DMS153 (cell line): ENCODE data around the gene P2RX1.

Experiments
- DNase-seq: peaks from one replicate; lab custom pipeline; 2025; lab: John Stamatoyannopoulos, UW

P2RX1 gene

DNA sequence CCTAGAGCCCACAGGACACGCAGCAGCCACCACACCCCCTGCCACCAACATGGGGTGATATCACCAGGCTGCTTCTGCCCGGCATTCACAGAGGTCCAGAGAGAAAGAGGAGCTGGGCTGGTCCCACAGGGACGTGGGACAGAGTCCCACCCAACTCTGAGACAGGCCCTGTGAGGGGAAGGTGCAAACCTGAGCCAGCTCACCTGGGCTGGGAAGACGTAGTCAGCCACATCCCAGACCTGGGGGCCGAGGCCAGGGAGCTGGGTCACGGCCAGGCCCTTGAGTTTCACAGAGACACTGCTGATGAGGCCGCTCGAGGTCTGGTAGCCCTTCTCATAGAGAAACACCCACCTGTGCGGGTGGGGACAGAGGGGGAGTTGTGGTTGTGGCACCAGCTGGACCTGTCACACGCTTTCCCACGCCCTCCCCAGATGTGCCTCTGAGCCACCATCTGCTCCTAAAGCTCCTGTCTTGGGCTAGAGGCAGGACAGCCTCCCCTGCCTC is 11.2 kb downstream of the P2RX1 start:
- DNase-seq, result no peak

DNA sequence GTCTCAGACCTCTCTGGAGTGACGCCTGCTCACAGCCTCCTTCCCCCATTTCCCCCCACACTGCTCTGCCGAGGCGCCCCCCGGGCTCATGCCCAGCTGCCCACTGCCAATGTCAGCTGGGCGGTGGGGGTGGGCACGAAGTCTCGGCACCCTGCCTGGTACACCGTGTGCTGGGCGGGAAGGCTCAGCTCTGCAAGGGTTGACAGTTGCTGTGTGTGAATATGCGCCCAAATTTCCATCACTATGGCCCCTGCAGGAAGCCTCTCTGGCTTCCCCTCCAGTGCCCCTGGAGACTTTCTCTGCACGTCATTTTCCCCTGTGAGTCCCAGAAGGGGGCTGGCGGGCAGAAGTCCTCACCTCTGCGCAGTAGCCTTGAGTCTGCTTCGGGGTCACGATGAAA is 11.8 kb downstream of the P2RX1 start:
- no peak for DNase-seq

- DNase-seq, result no peak
Measured at GRCh38 chr17:3903881-3904290, 12.4 kb downstream of the P2RX1 start.

DNA sequence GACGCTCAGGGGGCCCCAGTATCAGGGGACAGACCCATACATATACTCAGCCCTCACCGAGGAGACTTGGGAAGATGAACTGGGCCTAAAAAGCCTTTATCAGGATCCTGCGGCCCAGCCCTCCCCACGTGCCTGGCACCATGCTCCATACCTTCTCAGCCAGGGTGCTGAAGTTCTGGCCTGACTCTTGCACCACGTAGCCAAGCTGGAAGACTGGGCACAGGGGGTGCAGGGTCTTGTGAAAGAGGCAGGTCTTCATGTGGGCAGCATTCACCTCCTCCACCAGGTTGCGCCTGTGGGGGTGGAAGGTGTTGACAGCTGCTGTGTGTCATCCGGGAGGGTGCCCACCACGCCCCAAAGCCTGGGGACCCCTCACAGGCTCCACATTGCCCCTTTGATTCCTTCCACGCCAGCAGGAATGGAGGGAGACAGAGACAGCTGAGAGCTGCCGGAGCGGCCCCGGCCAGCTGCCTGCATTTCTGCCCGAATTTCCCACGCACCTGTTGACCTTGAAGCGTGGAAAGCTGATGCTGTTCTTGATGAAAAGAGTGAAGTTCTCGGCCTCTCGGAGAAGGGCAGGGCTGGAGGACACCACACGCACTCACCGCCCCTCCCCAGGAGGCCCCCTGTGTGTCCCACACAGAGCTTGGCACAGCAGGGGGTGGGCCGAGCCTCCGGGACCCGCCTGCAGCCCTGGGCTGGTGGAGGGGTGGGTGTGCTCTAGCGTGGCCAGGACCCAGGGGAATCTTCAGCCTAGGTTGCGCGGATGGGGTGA is 13.0 kb downstream of the P2RX1 start:
- DNase-seq, result no peak

DNA sequence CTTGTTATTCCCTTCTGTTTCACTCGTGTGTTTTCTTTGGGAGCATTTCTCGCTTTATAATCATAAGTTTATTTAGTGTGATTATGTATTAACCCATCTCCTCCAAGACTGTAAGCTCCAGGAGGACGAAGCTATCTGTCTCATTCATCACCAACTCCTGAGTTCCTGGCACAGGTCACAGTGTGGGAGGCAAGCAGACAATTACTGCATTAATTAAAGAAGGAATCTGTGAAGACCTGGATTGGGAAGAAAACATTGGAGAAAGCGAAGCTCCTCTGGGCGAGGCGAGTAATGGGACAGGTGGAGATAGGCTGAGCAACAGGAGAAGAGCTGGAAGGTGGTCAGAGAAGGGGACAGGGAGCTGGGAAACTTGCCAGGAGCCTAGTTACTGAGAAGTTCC is 15.6 kb downstream of the P2RX1 start:
- no peak for DNase-seq

- no peak for DNase-seq
Measured at GRCh38 chr17:3897731-3898130, 18.5 kb downstream of the P2RX1 start.

- no peak for DNase-seq
Measured at GRCh38 chr17:3896968-3897235, 19.4 kb downstream of the P2RX1 start.

DNA sequence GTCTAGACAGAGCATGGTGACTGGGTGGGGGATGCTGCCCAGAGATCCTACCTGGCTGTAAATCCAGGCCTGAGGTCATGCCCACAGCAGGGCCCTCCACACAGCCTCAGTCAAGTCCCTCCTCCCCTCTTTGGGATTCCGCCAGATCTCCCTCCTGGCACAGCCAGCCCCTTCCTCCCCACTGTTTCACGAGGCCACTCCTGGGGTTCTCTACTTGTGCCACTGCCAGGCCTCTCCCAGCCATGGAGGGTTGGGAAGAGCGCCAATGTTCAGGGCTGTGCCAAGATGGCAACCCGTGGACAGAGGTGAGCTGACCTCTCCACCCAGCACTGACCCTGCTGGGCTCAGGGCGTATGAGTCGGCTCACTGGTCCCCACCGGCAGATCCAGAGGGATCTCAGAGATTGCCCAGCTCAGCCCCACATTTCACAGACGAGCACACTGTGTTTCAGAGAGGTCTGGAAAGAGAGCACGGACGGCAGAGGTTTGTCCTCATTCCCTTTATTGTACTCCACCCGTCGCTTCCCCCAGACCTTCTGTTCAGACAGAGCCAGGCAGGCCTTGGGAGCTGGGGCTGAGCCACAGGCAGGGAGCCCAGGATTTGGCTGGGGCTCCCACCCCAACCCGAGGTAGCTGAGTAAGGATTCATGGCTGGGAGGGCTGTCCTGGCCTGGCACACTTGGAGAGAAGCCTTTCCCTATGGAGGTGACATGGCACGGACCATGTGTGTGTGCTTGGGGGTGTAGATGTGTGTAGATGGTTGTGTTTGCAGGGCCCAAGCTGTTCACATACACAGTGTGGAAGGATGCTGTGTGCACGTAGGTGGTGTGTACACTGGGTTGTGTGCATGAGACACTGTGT is 19.9 kb downstream of the P2RX1 start:
- no peak for DNase-seq

DNA sequence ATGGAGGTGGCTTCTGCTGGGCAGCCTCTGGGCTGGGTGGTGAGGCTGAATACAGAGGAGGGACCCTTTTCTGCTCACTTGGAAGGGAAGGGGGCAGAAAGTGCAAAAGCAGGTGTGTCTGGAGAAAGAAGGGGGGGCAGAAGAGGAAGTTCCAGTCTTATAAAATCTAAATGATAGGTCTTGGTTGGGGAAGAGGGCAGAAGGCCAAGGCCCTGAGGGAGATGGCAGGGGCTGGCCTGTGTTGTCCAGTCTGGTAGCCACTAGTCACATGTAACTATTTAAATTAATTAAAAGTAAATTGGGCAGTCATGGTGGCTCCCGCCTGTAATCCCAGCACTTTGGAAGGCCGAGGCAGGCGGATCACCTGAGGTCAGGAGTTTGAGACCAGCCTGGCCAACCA is 20.9 kb downstream of the P2RX1 start:
- DNase-seq, result no peak

DNA sequence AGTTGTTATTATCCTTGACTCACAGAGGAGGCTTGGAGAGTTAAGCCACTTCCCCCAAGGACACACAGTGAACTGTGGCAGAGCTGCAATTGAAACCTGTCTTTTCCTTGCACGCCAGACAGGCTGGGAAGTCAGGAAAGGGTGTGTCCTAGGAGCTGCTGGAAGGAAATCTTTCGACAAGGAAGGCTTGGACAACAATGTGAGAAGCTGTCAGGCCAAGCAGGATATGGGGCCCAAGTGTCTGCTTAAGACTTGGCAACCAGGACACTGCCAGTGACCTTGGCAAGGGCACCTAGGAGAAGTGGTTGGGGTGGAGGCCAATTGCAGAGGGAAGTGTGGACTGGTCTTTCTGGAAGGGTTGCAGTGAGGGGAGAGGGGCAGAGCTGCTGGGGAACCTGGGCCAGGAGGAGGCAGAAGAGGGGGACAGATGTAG is 21.3 kb downstream of the P2RX1 start:
- no peak for DNase-seq

DNA sequence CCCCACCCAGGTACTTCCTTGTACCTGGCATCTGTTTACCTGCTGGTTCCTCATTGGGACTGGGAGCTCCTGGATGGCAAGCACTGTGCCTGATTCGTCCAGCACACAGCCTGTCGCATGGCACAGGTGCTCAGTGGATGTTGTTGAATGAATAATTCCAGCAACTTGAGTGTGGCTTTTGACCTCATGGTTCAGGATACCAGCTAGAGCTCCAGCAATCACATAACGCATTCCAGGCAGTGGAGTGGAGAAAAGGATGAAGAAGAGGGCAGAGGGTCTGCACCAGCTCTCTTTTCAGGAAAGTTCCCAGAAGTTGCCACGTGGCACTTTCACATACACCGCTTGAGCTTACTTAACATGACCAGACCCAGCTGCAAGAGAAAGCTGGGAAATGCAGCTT is 22.1 kb downstream of the P2RX1 start:
- no peak for DNase-seq

- DNase-seq, result no peak
Measured at GRCh38 chr17:3893720-3894116, 22.5 kb downstream of the P2RX1 start.

DNA sequence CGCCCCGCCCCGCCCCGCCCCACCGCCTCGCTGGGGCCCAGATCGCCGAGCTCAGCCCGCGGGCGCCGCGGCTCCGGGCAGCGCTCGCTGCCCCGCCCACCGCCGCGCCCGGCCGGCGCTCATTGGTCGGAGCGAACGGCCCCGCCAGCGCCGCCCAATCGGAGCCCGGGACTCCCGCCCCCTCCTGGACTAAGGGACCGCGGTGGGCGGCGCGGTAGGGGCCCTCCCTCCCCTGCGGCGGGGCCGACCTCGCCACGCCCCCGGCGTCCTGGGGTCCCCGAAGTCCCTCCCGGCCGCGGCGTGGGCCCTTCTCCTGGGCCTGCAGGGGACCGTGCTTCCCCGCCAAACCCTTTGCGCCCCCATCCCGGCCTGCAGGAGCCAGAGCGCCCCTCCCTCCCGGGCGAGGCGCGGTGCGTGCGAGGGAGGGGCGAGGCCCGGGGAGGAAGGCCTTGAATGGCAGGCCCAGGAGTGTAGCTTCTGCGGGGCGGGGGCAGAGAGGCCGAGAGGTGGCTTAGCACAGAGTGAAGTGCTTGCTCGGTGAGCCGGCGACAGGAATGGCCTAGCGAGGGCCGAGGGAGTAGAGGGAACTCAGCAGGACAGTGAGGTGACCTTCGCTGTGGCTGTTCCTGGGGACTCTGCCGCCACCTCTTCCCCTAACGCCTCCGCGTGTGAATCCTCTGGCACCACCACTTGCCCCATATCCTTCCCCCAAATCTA is 23.1 kb downstream of the P2RX1 start, which contains the start of gene CAMKK1:
Gene CAMKK1, minus strand, starts transcription at position 51 of the 717 bp plus-strand sequence. CDS start 7,366 bp downstream, outside the sequence.
- peak; percentile 59 for DNase-seq

- DNase-seq, result no peak
Measured at GRCh38 chr17:3892095-3892998, 23.9 kb downstream of the P2RX1 start.

DNA sequence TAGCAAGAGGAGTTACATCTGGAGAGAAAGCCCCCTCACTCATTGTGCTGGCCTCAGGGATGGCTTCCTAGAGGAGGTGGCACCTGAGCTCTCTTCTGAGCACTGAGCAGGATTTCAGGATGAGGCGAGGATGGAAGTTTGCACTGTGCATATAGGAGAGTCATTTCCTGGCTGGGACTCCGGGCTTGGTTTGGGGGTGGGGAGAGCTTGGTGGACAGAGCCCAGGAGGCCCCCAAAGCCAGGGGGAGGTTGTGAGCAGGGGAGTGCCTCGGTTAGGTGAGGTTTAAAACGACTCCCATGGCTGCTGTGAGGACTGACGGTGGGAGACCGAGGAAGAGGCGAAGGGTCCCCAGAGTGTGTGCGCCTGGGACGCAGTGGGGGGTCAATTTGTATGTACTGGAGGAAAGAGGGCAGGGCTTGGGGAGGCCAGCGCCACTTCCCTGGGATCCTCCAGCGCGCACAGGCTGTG is 24.6 kb downstream of the P2RX1 start:
- DNase-seq, result no peak

GRCh38 chr17:3890878-3891219 is 25.4 kb downstream of the P2RX1 start:
- no peak for DNase-seq

DNA sequence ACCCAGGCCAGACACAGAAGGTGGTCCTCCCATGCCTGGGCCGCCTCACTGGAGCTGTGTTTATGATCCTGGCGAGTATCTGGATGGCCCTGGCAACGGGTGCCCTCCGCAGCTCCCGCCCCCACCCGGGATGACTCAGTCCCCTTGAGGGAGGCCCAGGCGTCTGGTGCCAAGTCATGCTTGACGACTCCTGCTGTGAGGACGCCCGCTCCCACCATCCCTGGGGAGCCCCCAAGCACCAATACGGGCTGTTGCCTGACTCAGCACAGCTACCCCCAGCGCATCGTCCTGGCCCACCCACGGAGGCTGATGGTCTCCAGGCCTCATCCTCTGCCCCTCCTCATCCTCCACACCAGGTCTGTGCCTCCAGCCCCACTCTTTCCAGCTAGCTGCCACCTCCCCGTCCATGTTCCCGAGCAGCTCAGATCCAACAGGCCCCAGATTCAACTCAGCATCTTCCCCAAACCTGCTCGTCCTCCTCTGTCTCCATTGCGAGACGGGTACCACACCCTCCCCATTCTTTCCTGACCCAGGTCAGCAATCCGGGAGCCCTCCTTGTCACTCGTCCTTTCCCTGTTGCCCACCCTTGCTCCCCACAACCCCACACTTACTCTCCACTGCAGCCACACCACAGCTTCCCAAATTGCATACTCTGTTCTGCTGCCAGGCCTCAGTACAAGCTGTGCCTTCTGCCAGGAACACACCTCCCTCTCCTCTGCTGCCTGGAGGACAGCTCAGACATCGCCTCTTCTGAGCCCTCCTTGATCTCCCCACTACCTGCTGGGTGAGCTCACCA is 26.0 kb downstream of the P2RX1 start:
- no peak for DNase-seq

- no peak for DNase-seq
Measured at GRCh38 chr17:3889325-3890012, 26.8 kb downstream of the P2RX1 start.

DNA sequence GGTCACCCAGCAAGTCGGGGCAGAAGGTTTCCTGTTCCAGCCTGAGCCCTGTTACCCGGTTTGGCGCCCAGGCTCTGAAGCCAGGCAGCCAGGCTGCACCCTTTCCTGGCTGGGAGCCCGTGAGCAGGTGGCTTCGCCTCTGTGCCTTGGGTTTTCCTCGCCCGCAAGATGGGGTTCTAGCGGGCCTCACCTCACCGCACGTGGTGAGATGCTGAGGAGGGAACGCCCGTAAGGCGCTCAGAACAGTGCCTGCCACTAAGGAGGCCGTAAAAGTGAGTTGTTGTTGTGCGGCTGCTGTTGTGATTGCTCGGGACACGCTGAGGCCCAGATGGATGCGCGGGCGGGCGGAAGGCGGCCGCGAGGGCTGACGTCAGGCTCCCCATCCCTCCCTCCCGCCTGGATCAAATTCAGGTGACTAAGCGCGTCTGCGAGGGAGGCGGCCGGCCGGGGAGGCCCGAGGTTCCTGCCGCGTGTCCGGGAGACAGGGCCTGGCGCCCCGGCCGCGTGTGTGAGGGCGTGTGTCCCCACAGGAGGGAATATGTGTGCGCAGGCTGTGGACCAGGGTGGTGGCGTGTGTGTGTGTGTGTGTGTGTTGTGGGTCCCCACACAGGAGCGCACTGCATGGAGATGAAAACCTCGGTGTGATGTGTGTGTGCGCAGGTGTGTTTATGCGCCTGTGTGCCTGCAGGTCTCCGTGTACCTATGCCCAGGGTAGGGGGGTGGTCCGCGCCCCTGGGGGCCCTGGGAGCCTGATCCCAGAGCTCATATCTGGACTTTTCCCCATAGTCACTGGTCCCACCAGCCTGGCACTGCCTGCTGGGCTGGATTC is 27.7 kb downstream of the P2RX1 start:
- DNase-seq, result peak; percentile 47
